Lung (tissue), 12 donors: ENCODE data around the gene CDC42BPB. TPM values are rescaled to one million over a fixed set of nuclear protein-coding genes. Genes with fewer than 3 reads are reported as not detected.

Experiments used
- ATAC-seq: fragments of 200-7000 bp; cut with Tn5 transposase; one replicate; pipeline ENCODE4 v1.9.1; 2020; ENCODE audit warnings: moderate number of reproducible peaks; ENCODE audit not compliant: insufficient read depth, low FRiP score
- DNase-seq, 3 donors: peaks; one replicate each; pipeline ENCODE4 v3.0.0-alpha.2; 2013 to 2017
- H3K27ac ChIP-seq, 2 donors: one replicate each; pipeline ENCODE4 v1.5.1; 2013; ENCODE audit warnings: mild to moderate bottlenecking in 2 of 2, moderate library complexity in 2 of 2, control low read depth in 1 of 2, inconsistent platforms in 1 of 2, low read depth in 1 of 2, low read length in 1 of 2
- H3K27me3 ChIP-seq, 3 donors: one replicate each; pipeline ENCODE4 v1.5.1; 2013; ENCODE audit warnings: low read length in 2 of 3; ENCODE audit not compliant: control insufficient read depth in 3 of 3, insufficient read depth in 3 of 3
- H3K36me3 ChIP-seq, 4 donors: one replicate each; pipeline ENCODE4 v1.5.1; 2013; ENCODE audit warnings: low read length in 4 of 4, mild to moderate bottlenecking in 1 of 4, moderate library complexity in 1 of 4; ENCODE audit not compliant: control insufficient read depth in 4 of 4, insufficient read depth in 4 of 4
- H3K4me1 ChIP-seq, 5 donors: one replicate each; pipeline ENCODE4 v1.5.1; 2013; ENCODE audit warnings: low read length in 5 of 5, mild to moderate bottlenecking in 2 of 5, moderate library complexity in 1 of 5; ENCODE audit not compliant: control insufficient read depth in 5 of 5, insufficient read depth in 5 of 5
- H3K4me3 ChIP-seq: one replicate; pipeline ENCODE4 v1.5.1; 2013; ENCODE audit warnings: mild to moderate bottlenecking, control low read depth, moderate library complexity
- H3K9ac ChIP-seq, 2 donors: one replicate each; pipeline ENCODE4 v1.5.1; 2013; ENCODE audit warnings: low read length in 2 of 2, control low read depth in 1 of 2; ENCODE audit not compliant: insufficient read depth in 1 of 2
- H3K9me3 ChIP-seq, 4 donors: one replicate each; pipeline ENCODE4 v1.5.1; 2013; ENCODE audit warnings: low read length in 3 of 4, mild to moderate bottlenecking in 1 of 4, moderate library complexity in 1 of 4; ENCODE audit not compliant: control insufficient read depth in 4 of 4, insufficient read depth in 3 of 4
- WGBS, 2 donors: extraction: QIAGEN DNeasy Blood & Tissue Kit; methylation state at CpG; one replicate each; pipeline ENCODE4 v1.1.7; 2013; 5-methylcytosine and 5-hydroxymethylcytosine counted together
- polyA plus RNA-seq, 2 donors: library from polyadenylated mRNA; stranded (reverse); fragments of 200-250 nt; gene quantifications; one replicate each; pipeline ENCODE4 v1.2.1, GENCODE V29; 2013
- total RNA-seq, 2 donors: library from RNA; depleted of rRNA in 1 of 2; stranded (reverse); fragments of >200 nt in 1 of 2; gene quantifications; one replicate each; pipeline ENCODE4 v1.2.1, GENCODE V29; 2014 to 2021
- TF ChIP-seq, protein P1 (sequence below): IDR thresholded peaks from 2 replicates; pipeline ENCODE4 v1.5.1; 2012; ENCODE audit warnings: mild to moderate bottlenecking; ENCODE audit errors: control extremely low read depth, extremely low read depth
- donor health status: control.
- donor health status: control.
- donor health status: Bipolar disorder and iron deficiency.
- donor health status: healthy.
- donor health status: DM: yes; HTN: yes; CAD: no.

The CDC42BPB gene
- total and polyA plus RNA-seq, 4 donors: 39.3 to 97.9 (median 66.6) TPM

DNA sequence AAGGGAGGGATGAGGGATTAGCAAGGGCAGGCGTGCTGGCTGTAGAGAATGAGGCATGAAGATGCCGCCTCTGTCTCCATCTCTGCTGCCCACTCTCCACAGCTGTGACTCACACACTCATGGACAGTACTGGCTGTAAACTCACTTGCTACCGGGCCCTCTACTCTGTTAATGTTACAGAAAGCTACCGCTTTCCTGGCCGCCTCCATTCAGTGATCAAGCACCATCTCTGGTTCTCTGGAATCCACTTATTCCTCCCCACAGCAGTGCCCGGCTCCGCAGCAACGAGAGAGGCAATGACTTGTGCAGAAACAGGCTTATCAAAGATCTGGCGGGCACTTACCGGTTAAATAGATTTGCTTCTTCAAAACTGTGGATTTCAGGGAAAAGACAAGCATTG is 100.1 kb downstream of the CDC42BPB start:
- Histone ChIP-seq H3K9ac (no peak overlapping the region), H3K9me3 (no peaks in the 10 kb centered on the region), H3K4me3 (no peak overlapping the region), H3K27me3 (no peaks in the 10 kb centered on the region), H3K4me1 (no peaks in the 10 kb centered on the region), H3K36me3 (peaks cover 35 to 66% (median 55%) of the 10 kb centered on the region in 4 donors), H3K27ac (no peak overlapping the region)
- 89 to 95% methylated on average over 10 of the region's 10 CpGs for WGBS, 2 donors
- TF ChIP-seq, protein P1, sequence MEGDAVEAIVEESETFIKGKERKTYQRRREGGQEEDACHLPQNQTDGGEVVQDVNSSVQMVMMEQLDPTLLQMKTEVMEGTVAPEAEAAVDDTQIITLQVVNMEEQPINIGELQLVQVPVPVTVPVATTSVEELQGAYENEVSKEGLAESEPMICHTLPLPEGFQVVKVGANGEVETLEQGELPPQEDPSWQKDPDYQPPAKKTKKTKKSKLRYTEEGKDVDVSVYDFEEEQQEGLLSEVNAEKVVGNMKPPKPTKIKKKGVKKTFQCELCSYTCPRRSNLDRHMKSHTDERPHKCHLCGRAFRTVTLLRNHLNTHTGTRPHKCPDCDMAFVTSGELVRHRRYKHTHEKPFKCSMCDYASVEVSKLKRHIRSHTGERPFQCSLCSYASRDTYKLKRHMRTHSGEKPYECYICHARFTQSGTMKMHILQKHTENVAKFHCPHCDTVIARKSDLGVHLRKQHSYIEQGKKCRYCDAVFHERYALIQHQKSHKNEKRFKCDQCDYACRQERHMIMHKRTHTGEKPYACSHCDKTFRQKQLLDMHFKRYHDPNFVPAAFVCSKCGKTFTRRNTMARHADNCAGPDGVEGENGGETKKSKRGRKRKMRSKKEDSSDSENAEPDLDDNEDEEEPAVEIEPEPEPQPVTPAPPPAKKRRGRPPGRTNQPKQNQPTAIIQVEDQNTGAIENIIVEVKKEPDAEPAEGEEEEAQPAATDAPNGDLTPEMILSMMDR: no peak
- ATAC-seq (no peak), DNase-seq (no peak)

- WGBS, 2 donors: 86 to 93% methylated on average over 8 of the region's 8 CpGs
- Histone ChIP-seq H3K4me1 (no peaks in the 10 kb centered on the region), H3K36me3 (peaks cover 39 to 66% (median 52%) of the 10 kb centered on the region in 4 donors), H3K27me3 (no peaks in the 10 kb centered on the region), H3K4me3 (no peak overlapping the region), H3K9me3 (no peaks in the 10 kb centered on the region), H3K9ac (no peak overlapping the region), H3K27ac (no peak overlapping the region)
- ATAC-seq (no peak), DNase-seq (no peak)
- TF ChIP-seq, protein P1: no peak
These were observed 101.5 kb downstream of the CDC42BPB start for GRCh38 chr14:102955636-102956408.

DNA sequence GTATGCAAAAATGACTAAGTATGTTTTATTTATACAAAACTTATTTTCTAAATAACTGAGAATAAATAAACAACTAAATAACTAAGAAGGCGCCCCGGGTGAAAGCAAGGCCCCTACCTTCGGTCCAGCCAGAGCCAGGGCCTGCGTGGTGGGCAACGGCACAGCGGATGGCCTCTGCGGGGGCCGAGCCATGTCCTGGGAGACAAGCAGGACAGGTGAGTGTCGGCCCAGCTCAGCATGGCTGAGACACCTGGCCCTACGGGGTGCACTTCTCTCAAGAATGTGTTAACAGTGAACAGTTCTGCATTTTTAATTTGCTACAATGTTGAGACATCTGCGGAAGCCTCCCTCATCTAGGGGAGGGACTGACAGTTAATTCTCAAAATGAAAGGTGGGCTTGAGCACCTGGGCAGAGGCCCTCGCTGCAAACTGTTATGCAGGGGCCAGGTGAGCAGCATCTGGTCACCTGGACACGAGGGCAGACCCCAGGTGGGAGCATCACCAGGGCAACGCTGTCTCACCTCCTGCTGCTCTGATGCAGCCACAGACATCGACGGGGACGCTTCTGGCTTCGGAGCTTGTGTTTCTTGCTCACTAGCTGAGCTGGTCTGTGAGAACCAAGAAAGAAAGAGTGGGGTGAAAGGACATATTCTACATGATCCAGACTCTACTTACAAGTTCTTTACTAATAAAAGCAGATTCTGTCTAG is 103.1 kb downstream of the CDC42BPB start:
- peaks cover 0 to 7% (median 0%) of the 10 kb centered on the region in 5 donors for H3K4me1 ChIP-seq
- no peaks in the 10 kb centered on the region for H3K9me3 ChIP-seq
- DNase-seq (no peak), ATAC-seq (no peak)
- WGBS, 2 donors: 92% methylated on average over 18 of the region's 18 CpGs
- no peak overlapping the region for H3K4me3 ChIP-seq
- no peaks in the 10 kb centered on the region for H3K27me3 ChIP-seq
- H3K27ac ChIP-seq: no peak overlapping the region
- no peak overlapping the region for H3K9ac ChIP-seq
- TF ChIP-seq, protein P1: no peak
- peaks cover 29 to 74% (median 56%) of the 10 kb centered on the region in 4 donors for H3K36me3 ChIP-seq
